Lower lobe of right lung (tissue), 2 donors: ENCODE data around the gene MAGEF1. TPM values are rescaled to one million over a fixed set of nuclear protein-coding genes. Genes with fewer than 3 reads are reported as not detected.

Experiments used
- ATAC-seq, 2 donors: fragments of 200-7000 bp; cut with Tn5 transposase; one replicate each; pipeline ENCODE4 v1.9.1; 2020 to 2022; ENCODE audit warnings: mild to moderate bottlenecking in 2 of 2, moderate library complexity in 2 of 2
- DNase-seq: peaks from one replicate; pipeline ENCODE4 v3.0.0-alpha.2; 2020
- H3K27ac ChIP-seq: fragments of 200-600 bp; one replicate; pipeline ENCODE4 v1.8.0; 2022
- H3K27me3 ChIP-seq: fragments of 200-600 bp; one replicate; pipeline ENCODE4 v1.8.0; 2022; ENCODE audit warnings: low read depth
- H3K36me3 ChIP-seq: fragments of 200-600 bp; one replicate; pipeline ENCODE4 v1.8.0; 2022; ENCODE audit warnings: mild to moderate bottlenecking
- H3K4me1 ChIP-seq: fragments of 200-600 bp; one replicate; pipeline ENCODE4 v1.8.0; 2022
- H3K4me3 ChIP-seq: fragments of 200-600 bp; one replicate; pipeline ENCODE4 v1.8.0; 2022; ENCODE audit warnings: mild to moderate bottlenecking
- H3K9me3 ChIP-seq: fragments of 200-600 bp; one replicate; pipeline ENCODE4 v1.8.0; 2022
- CTCF ChIP-seq: fragments of 200-600 bp; IDR thresholded peaks from one replicate; pipeline ENCODE4 v1.8.0; 2022; ENCODE audit warnings: antibody characterized with exemption, mild to moderate bottlenecking
- intact Hi-C: fragments of 100-400 bp; cut with DNase I; formaldehyde crosslinking; loops from one replicate; pipeline ENCODE4 v1.11.0; 2022
- total RNA-seq: library from RNA; stranded (reverse); fragmentation: NEBNext Ultra II Directional; extraction: Animal tissue kit (Norgen Biotek cat#: 25700); gene quantifications from one replicate; pipeline ENCODE4 v1.2.1, GENCODE V29; 2021
- donor health status: DM: no; HTN: yes; CAD: no; lungs with severe emphysema.

MAGEF1 gene
- total RNA-seq, 1 donor from 2014 or later: 23.5 TPM

DNA sequence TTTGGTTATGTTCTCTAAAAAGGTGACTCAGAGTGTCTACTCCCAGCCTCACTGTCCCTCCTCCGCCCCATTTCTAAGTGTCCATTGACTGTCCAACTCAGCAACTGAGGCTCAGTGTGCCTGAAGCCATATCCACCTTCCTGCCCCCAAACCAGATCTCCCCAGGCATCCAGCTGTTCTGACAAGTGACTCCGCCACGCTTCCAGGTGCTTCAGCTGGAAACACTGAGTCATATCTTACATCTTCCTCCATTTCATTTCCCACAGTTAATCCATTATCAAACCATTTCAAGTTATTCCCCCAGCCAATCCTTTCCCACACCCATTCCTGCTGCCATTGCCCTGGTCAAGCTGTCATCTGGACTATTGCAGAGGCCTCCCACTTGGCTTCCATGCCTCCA, 17.1 kb downstream of the MAGEF1 start:
- DNase-seq: no peak
- Histone ChIP-seq H3K4me3 (no peak overlapping the region), H3K9me3 (no peaks in the 10 kb centered on the region), H3K27me3 (no peaks in the 10 kb centered on the region), H3K36me3 (no peaks in the 10 kb centered on the region), H3K4me1 (peaks cover 20% of the 10 kb centered on the region), H3K27ac (no peak overlapping the region)
- intact Hi-C loops: no loop called here
- ATAC-seq: no peak
- no peak for TF ChIP-seq CTCF

GRCh38 chr3:184694133-184694665, 17.7 kb downstream of the MAGEF1 start:
- Histone ChIP-seq H3K27me3 (no peaks in the 10 kb centered on the region), H3K4me3 (no peak overlapping the region), H3K27ac (no peak overlapping the region), H3K4me1 (peaks cover 23% of the 10 kb centered on the region), H3K9me3 (no peaks in the 10 kb centered on the region), H3K36me3 (no peaks in the 10 kb centered on the region)
- ATAC-seq: no peak
- no peak for TF ChIP-seq CTCF
- intact Hi-C loops: no loop called here
- no peak for DNase-seq

- no peak for DNase-seq
- H3K27ac ChIP-seq: no peak overlapping the region
- no peak for ATAC-seq
- peaks cover 32% of the 10 kb centered on the region for H3K4me1 ChIP-seq
- no peak overlapping the region for H3K4me3 ChIP-seq
- TF ChIP-seq CTCF: no peak
- intact Hi-C loops: no loop called here
- no peaks in the 10 kb centered on the region for H3K36me3 ChIP-seq
- no peaks in the 10 kb centered on the region for H3K9me3 ChIP-seq
- H3K27me3 ChIP-seq: no peaks in the 10 kb centered on the region
These were observed 18.6 kb downstream of the MAGEF1 start for GRCh38 chr3:184693011-184693975.

GRCh38 chr3:184691397-184692231, 20.2 kb downstream of the MAGEF1 start:
- Histone ChIP-seq H3K36me3 (no peaks in the 10 kb centered on the region), H3K27me3 (no peaks in the 10 kb centered on the region), H3K4me1 (peaks cover 34% of the 10 kb centered on the region), H3K27ac (peak overlapping the region; percentile 28), H3K4me3 (no peak overlapping the region), H3K9me3 (no peaks in the 10 kb centered on the region)
- DNase-seq: no peak
- ATAC-seq: peak in 1 of 2 donors; percentile 13
- intact Hi-C loops: no loop called here
- no peak for TF ChIP-seq CTCF

DNA sequence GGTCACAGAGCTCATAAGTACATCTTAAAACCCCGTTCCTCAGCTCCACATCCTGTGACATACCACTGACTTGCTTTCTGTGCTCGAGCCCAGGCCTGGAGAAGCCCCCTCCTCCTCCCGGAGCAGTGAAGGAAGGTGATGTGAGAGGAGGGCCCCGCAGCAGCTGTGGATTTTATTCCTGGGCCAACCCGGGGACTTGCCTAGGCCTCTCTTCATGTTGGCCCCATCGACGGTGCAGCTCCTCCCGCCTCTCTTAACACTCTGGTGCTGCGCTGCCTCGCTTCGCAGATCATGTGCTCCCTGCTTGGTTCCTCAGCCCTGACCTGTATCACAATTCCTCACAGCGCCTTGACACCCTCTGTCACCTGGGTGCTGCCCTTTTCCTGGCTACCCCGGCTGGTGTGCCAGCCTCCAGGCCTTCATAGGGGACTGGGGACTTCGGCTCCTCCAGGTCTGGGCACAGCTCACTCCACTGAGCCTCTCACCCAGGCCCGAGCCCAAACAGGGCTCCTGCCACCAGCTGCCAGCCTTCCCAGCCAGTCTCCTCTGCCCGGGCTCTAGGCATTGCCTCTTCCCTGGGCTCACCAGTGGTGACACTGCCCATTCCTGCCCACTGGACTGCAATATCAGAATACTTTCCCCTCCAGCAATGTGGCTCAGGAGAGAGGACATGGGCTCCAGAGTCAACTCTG, 21.5 kb downstream of the MAGEF1 start:
- DNase-seq: no peak
- no peak for ATAC-seq
- Histone ChIP-seq H3K27me3 (no peaks in the 10 kb centered on the region), H3K27ac (no peak overlapping the region), H3K4me3 (no peak overlapping the region), H3K36me3 (no peaks in the 10 kb centered on the region), H3K9me3 (no peaks in the 10 kb centered on the region), H3K4me1 (peaks cover 34% of the 10 kb centered on the region)
- TF ChIP-seq CTCF: no peak
- intact Hi-C loops: no loop called here
